Progenitor cell of endocrine pancreas (in vitro differentiated cells): ENCODE results near the gene E2F3. TPM values are rescaled to one million over a fixed set of nuclear protein-coding genes. Genes with fewer than 3 reads are reported as not detected.
A peak's percentile ranks its signal among the peaks of the same experiment; 100 is the strongest.

Experiments
- DNase-seq: peaks from one replicate; pipeline ENCODE4 v3.0.0; 2021; ENCODE audit warnings: low spot score; ENCODE audit not compliant: unreplicated experiment
- H3K27ac Mint-ChIP-seq: 2 replicates; pipeline ENCODE4 v1.8.0; 2021; ENCODE audit warnings: mild to moderate bottlenecking, moderate library complexity, mixed read lengths
- H3K27me3 Mint-ChIP-seq: 2 replicates; pipeline ENCODE4 v1.8.0; 2021; ENCODE audit warnings: mixed read lengths
- H3K36me3 Mint-ChIP-seq: 2 replicates; pipeline ENCODE4 v1.8.0; 2022; ENCODE audit warnings: mixed read lengths; ENCODE audit not compliant: insufficient read depth
- H3K4me1 Mint-ChIP-seq: 2 replicates; pipeline ENCODE4 v1.8.0; 2021; ENCODE audit warnings: low read depth, mixed read lengths
- H3K4me3 Mint-ChIP-seq: 2 replicates; pipeline ENCODE4 v1.8.0; 2021; ENCODE audit warnings: low read depth, mild to moderate bottlenecking, moderate library complexity, mixed read lengths
- H3K9me3 Mint-ChIP-seq: 2 replicates; pipeline ENCODE4 v1.8.0; 2021; ENCODE audit warnings: low read depth, mixed read lengths
- CTCF ChIP-seq: fragments of 200-600 bp; sonication (generic); IDR thresholded peaks from one replicate; pipeline ENCODE4 v1.5.0; 2021; ENCODE audit warnings: antibody characterized with exemption, mild to moderate bottlenecking; ENCODE audit not compliant: unreplicated experiment
- total RNA-seq: library from RNA; stranded (reverse); gene quantifications from 2 replicates; pipeline ENCODE4 v1.2.1, GENCODE V29; 2021

The E2F3 gene
- total RNA-seq, 1 donor from 2014 or later: 32.5 TPM

- TF ChIP-seq CTCF: no peak
- H3K27ac Mint-ChIP-seq: no peak overlapping the region
- H3K36me3 Mint-ChIP-seq: peaks cover 13% of the 10 kb centered on the region
- H3K9me3 Mint-ChIP-seq: no peaks in the 10 kb centered on the region
- peaks cover 15% of the 10 kb centered on the region for H3K4me1 Mint-ChIP-seq
- DNase-seq: no peak
- no peaks in the 10 kb centered on the region for H3K27me3 Mint-ChIP-seq
- H3K4me3 Mint-ChIP-seq: no peak overlapping the region
These were observed 137.2 kb downstream of the E2F3 start for GRCh38 chr6:20538907-20539306.

GRCh38 chr6:20539387-20539786 lies 137.7 kb downstream of the E2F3 start:
- no peak for TF ChIP-seq CTCF
- Mint-ChIP-seq H3K9me3 (no peaks in the 10 kb centered on the region), H3K4me3 (no peak overlapping the region), H3K27me3 (no peaks in the 10 kb centered on the region), H3K27ac (peak overlapping the region; percentile 4), H3K4me1 (peaks cover 13% of the 10 kb centered on the region), H3K36me3 (peaks cover 15% of the 10 kb centered on the region)
- no peak for DNase-seq

GRCh38 chr6:20540683-20541082 lies 139.0 kb downstream of the E2F3 start:
- H3K36me3 Mint-ChIP-seq: peaks cover 20% of the 10 kb centered on the region
- TF ChIP-seq CTCF: no peak
- no peaks in the 10 kb centered on the region for H3K27me3 Mint-ChIP-seq
- peaks cover 5% of the 10 kb centered on the region for H3K9me3 Mint-ChIP-seq
- H3K4me3 Mint-ChIP-seq: no peak overlapping the region
- no peak overlapping the region for H3K27ac Mint-ChIP-seq
- peaks cover 4% of the 10 kb centered on the region for H3K4me1 Mint-ChIP-seq
- DNase-seq: no peak

GRCh38 chr6:20541382-20541781 lies 139.7 kb downstream of the E2F3 start:
- H3K9me3 Mint-ChIP-seq: peaks cover 9% of the 10 kb centered on the region
- peaks cover 26% of the 10 kb centered on the region for H3K36me3 Mint-ChIP-seq
- H3K4me1 Mint-ChIP-seq: peaks cover 1% of the 10 kb centered on the region
- DNase-seq: no peak
- no peak overlapping the region for H3K4me3 Mint-ChIP-seq
- no peak overlapping the region for H3K27ac Mint-ChIP-seq
- no peaks in the 10 kb centered on the region for H3K27me3 Mint-ChIP-seq
- TF ChIP-seq CTCF: no peak

GRCh38 chr6:20542927-20543602 lies 141.4 kb downstream of the E2F3 start:
- DNase-seq: no peak
- H3K4me3 Mint-ChIP-seq: no peak overlapping the region
- H3K4me1 Mint-ChIP-seq: peaks cover 1% of the 10 kb centered on the region
- no peaks in the 10 kb centered on the region for H3K27me3 Mint-ChIP-seq
- peaks cover 9% of the 10 kb centered on the region for H3K9me3 Mint-ChIP-seq
- peaks cover 32% of the 10 kb centered on the region for H3K36me3 Mint-ChIP-seq
- no peak overlapping the region for H3K27ac Mint-ChIP-seq
- no peak for TF ChIP-seq CTCF

Other genes starting within 250 kb of the E2F3 start
- gene MBOAT1, start 189.4 kb upstream of the E2F3 start, total RNA-seq: 3.0 and 4.5 TPM in 2 replicates
- gene CDKAL1, start 132.6 kb downstream of the E2F3 start, total RNA-seq: 33.2 and 34.3 TPM in 2 replicates